HepG2 (cell line): ENCODE measurements around the gene FRMD8. TPM values are rescaled to one million over a fixed set of nuclear protein-coding genes. Genes with fewer than 3 reads are reported as not detected.

Experiments
- AKAP8 ChIP-seq: sonication (generic); formaldehyde crosslinking; IDR thresholded peaks from 2 replicates; pipeline ENCODE4 v1.5.1; 2020; ENCODE audit warnings: mild to moderate bottlenecking, missing genetic modification reagents
- ATF7-NPFF ChIP-seq: sonication (generic); formaldehyde crosslinking; IDR thresholded peaks from 2 replicates; pipeline ENCODE4 v1.8.1; 2023; ENCODE audit warnings: mild to moderate bottlenecking, low read depth, missing genetic modification reagents, moderate library complexity
- BHLHE40 ChIP-seq: IDR thresholded peaks from 2 replicates; pipeline ENCODE4 v1.6.1; 2011; ENCODE audit warnings: low read length, improper control_type of control experiment
- CEBPB ChIP-seq: IDR thresholded peaks from 2 replicates; pipeline ENCODE4 v1.6.1; 2011; ENCODE audit warnings: low read depth, low read length, improper control_type of control experiment, borderline replicate concordance
- ESRRA ChIP-seq: sonication (generic); formaldehyde crosslinking; IDR thresholded peaks from 2 replicates; pipeline ENCODE4 v1.5.1; 2020; ENCODE audit warnings: mild to moderate bottlenecking, low read depth, missing genetic modification reagents
- GABPB1 ChIP-seq: IDR thresholded peaks from 2 replicates; pipeline ENCODE4 v1.6.1; 2016; ENCODE audit warnings: mild to moderate bottlenecking, missing genetic modification reagents, moderate library complexity, missing compliant biosample characterization
- HNRNPK ChIP-seq: fragments of 200-400 bp; formaldehyde crosslinking; IDR thresholded peaks from 2 replicates; pipeline ENCODE4 v1.6.1; 2018; ENCODE audit warnings: low read length, low read depth, moderate library complexity, mild to moderate bottlenecking; ENCODE audit not compliant: poor library complexity, severe bottlenecking
- MBNL3 ChIP-seq: fragments of 250-450 bp; sonication (Bioruptor Pico); conservative IDR thresholded peaks from 2 replicates; pipeline ENCODE4 v1.8.0; 2022; ENCODE audit warnings: mild to moderate bottlenecking, inconsistent platforms
- MTA3 ChIP-seq: sonication (generic); formaldehyde crosslinking; IDR thresholded peaks from 2 replicates; pipeline ENCODE4 v1.4.0; 2020; ENCODE audit warnings: missing genetic modification reagents
- PBX2 ChIP-seq: IDR thresholded peaks from 2 replicates; pipeline ENCODE4 v1.6.1; 2016; ENCODE audit warnings: control low read depth
- RBAK ChIP-seq: sonication (generic); formaldehyde crosslinking; IDR thresholded peaks from 2 replicates; pipeline ENCODE4 v1.5.1; 2020; ENCODE audit warnings: mild to moderate bottlenecking, missing genetic modification reagents
- SAP130 ChIP-seq: IDR thresholded peaks from 2 replicates; pipeline ENCODE4 v1.6.1; 2016; ENCODE audit warnings: low read depth
- SUZ12 ChIP-seq: fragments of 150-350 bp; IDR thresholded peaks from 2 replicates; pipeline ENCODE4 v1.6.1; 2014; ENCODE audit warnings: low read depth, low read length
- ZBTB7A ChIP-seq: sonication (generic); formaldehyde crosslinking; IDR thresholded peaks from 2 replicates; pipeline ENCODE4 v1.8.0; 2022; ENCODE audit warnings: mild to moderate bottlenecking, missing genetic modification reagents
- ZIK1 ChIP-seq: sonication (generic); formaldehyde crosslinking; IDR thresholded peaks from 2 replicates; pipeline ENCODE4 v1.5.0; 2020; ENCODE audit warnings: mild to moderate bottlenecking, low read depth, missing genetic modification reagents, borderline replicate concordance
- ZMAT3 ChIP-seq: sonication (generic); formaldehyde crosslinking; conservative IDR thresholded peaks from 2 replicates; pipeline ENCODE4 v1.7.0; 2021; ENCODE audit warnings: missing genetic modification reagents
- ZNF274 ChIP-seq: sonication (generic); formaldehyde crosslinking; IDR thresholded peaks from 2 replicates; pipeline ENCODE4 v1.5.1; 2020; ENCODE audit warnings: mild to moderate bottlenecking, missing genetic modification reagents
- ZNF383 ChIP-seq: sonication (generic); formaldehyde crosslinking; IDR thresholded peaks from 2 replicates; pipeline ENCODE4 v1.4.0; 2020; ENCODE audit warnings: missing genetic modification reagents, mild to moderate bottlenecking, borderline replicate concordance
- ZNF703 ChIP-seq: sonication (generic); formaldehyde crosslinking; IDR thresholded peaks from 2 replicates; pipeline ENCODE4 v1.5.1; 2020; ENCODE audit warnings: missing genetic modification reagents, mild to moderate bottlenecking, moderate library complexity, borderline replicate concordance
- ZNF775 ChIP-seq: sonication (generic); formaldehyde crosslinking; IDR thresholded peaks from 2 replicates; pipeline ENCODE4 v1.4.0; 2020; ENCODE audit warnings: missing genetic modification reagents, mild to moderate bottlenecking, moderate library complexity, borderline replicate concordance
- ZXDC ChIP-seq: sonication (generic); formaldehyde crosslinking; IDR thresholded peaks from 2 replicates; pipeline ENCODE4 v1.5.0; 2020; ENCODE audit warnings: mild to moderate bottlenecking, missing genetic modification reagents
- polyA plus RNA-seq, 8 experiments: library from polyadenylated mRNA; depleted of rRNA in 3 of 8; stranded (reverse) in 7 of 8; unstranded in 1 of 8; fragments of >200 nt; fragmentation: Illumina TruSeq in 4 of 8; extraction: Trizol in 4 of 8; gene quantifications; 2 replicates each; pipeline versions ENCODE4 v1.2.1 to v1.2.3, GENCODE V29; 2011 to 2016; ENCODE audit warnings: low read depth in 4 of 8, missing spikeins in 1 of 8, mixed read lengths in 1 of 8; ENCODE audit not compliant: insufficient read depth in 1 of 8
- total RNA-seq, 5 experiments: library from RNA; depleted of rRNA; stranded (reverse); fragments of >200 nt; fragmentation: Illumina TruSeq; extraction: Trizol; gene quantifications; 2 replicates each; pipeline ENCODE4 v1.2.3, GENCODE V29; 2016; ENCODE audit warnings: low read depth in 1 of 5
- TF ChIP-seq, protein P1 (sequence below): sonication (generic); formaldehyde crosslinking; IDR thresholded peaks from 2 replicates; pipeline ENCODE4 v1.8.0; 2022; ENCODE audit warnings: mild to moderate bottlenecking, missing genetic modification reagents
- TF ChIP-seq, protein P2 (sequence below): sonication (generic); formaldehyde crosslinking; IDR thresholded peaks from 2 replicates; pipeline ENCODE4 v1.8.1; 2023; ENCODE audit warnings: mild to moderate bottlenecking, missing genetic modification reagents

Gene FRMD8
- total and polyA plus RNA-seq, 2 of the 13 experiments (the other 11 are each of a cell fraction or from before 2014, with no cell fraction given): 5.8 to 20.6 TPM

DNA sequence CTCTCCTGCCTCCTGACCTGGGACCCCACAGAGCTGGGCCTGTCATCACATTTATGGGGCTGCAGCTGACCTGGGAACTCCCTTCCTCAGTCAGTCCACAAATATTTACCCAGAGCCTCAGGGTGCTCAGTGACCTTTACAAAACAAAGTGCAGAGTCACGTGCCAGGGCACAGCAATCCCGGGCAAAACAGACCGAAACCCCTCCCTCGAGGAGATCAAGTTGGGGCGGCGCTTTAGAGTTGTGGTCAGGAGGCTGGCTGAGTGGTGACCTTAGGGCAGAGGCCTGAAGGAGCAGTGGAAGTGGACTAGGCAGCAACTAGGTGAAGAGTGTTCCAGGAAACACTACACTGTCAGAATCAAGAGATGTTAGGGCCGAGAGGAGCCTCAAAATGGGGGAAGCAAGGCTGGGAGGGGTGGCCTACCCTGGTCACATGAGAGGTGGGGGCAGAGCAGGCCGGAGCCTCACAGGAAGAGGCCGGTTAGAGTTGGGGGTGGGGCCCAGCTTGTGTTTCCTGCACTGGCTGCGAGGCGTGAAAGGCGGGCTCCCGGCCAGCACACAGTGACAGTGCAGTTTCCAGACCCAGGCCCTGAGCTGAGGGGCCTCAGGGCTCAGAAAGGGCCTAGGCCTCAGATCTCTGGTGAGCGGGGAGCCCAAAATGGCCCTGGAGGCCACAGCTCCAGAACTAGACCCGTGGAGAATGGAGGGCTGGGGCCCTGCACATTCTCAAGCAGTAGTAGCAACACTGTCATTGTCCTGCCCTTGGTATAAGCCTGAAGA, 32.4 kb downstream of the FRMD8 start (continued):
- TF ChIP-seq ZXDC (CRISPR knock-in tag) (peak; percentile 59; the same call in 1 of the 2 replicates), MTA3 (CRISPR knock-in tag) (no peak), PBX2 (CRISPR knock-in tag) (no peak), ZNF383 (CRISPR knock-in tag) (no peak), ZNF775 (no peak), HNRNPK (no peak), ZIK1 (CRISPR knock-in tag) (peak; percentile 23; the same call in 1 of the 2 replicates), BHLHE40 (peak; percentile 99), ATF7-NPFF (CRISPR knock-in tag) (no peak; the same call in 1 of the 2 replicates), GABPB1 (CRISPR knock-in tag) (peak; percentile 79), ZNF274 (CRISPR knock-in tag) (peak; percentile 66), MBNL3 (CRISPR knock-in tag) (no peak), CEBPB (0 out of 2 replicates have a peak, but pooled peaks have one; percentile 8), SUZ12 (no peak), ZMAT3 (CRISPR knock-in tag) (0 out of 2 replicates have a peak, but pooled peaks have one; percentile 13), ZNF703 (CRISPR knock-in tag) (peak; percentile 89; the same call in 1 of the 2 replicates), ESRRA (CRISPR knock-in tag) (peak; percentile 92), ZBTB7A (peak; percentile 54; the same call in 1 of the 2 replicates), RBAK (CRISPR knock-in tag) (0 out of 2 replicates have a peak, but pooled peaks have one; percentile 55), SAP130 (CRISPR knock-in tag) (peak; percentile 97), AKAP8 (CRISPR knock-in tag) (peak; percentile 97)
- TF ChIP-seq, protein P1, sequence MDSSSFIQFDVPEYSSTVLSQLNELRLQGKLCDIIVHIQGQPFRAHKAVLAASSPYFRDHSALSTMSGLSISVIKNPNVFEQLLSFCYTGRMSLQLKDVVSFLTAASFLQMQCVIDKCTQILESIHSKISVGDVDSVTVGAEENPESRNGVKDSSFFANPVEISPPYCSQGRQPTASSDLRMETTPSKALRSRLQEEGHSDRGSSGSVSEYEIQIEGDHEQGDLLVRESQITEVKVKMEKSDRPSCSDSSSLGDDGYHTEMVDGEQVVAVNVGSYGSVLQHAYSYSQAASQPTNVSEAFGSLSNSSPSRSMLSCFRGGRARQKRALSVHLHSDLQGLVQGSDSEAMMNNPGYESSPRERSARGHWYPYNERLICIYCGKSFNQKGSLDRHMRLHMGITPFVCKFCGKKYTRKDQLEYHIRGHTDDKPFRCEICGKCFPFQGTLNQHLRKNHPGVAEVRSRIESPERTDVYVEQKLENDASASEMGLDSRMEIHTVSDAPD (CRISPR knock-in tag): peak; percentile 77; the same call in 1 of the 2 replicates
- TF ChIP-seq, protein P2, sequence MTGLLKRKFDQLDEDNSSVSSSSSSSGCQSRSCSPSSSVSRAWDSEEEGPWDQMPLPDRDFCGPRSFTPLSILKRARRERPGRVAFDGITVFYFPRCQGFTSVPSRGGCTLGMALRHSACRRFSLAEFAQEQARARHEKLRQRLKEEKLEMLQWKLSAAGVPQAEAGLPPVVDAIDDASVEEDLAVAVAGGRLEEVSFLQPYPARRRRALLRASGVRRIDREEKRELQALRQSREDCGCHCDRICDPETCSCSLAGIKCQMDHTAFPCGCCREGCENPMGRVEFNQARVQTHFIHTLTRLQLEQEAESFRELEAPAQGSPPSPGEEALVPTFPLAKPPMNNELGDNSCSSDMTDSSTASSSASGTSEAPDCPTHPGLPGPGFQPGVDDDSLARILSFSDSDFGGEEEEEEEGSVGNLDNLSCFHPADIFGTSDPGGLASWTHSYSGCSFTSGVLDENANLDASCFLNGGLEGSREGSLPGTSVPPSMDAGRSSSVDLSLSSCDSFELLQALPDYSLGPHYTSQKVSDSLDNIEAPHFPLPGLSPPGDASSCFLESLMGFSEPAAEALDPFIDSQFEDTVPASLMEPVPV (CRISPR knock-in tag): peak; percentile 92
